WTC11 (cell line): Measurements from ENCODE around the gene INPP4A. TPM values are rescaled to one million over a fixed set of nuclear protein-coding genes. Genes with fewer than 3 reads are reported as not detected.

Source experiments
- ATAC-seq: fragments of 200-7000 bp; cut with Tn5 transposase; 2 replicates; pipeline ENCODE4 v1.10.0; 2021; ENCODE audit warnings: mild to moderate bottlenecking, moderate library complexity
- CTCF ChIA-PET: fragments of 300-600 bp; sonication (Branson Sonifier 250); formaldehyde crosslinking; loops from one replicate; lab custom pipeline; 2021; ENCODE audit warnings: antibody characterized with exemption; lab: Charles Lee
- POLR2A ChIA-PET: fragments of 350-600 bp; sonication (Branson Sonifier 250); formaldehyde crosslinking; loops from one replicate; lab custom pipeline; 2021; ENCODE audit warnings: antibody characterized with exemption; lab: Charles Lee
- DNase-seq: peaks from one replicate; pipeline ENCODE4 v3.0.0; 2021; ENCODE audit warnings: low spot score
- H3K27ac Mint-ChIP-seq: 2 replicates; pipeline ENCODE4 v1.8.0; 2021; ENCODE audit warnings: mixed read lengths
- H3K27me3 Mint-ChIP-seq: 2 replicates; pipeline ENCODE4 v1.8.0; 2021; ENCODE audit warnings: low read depth, mild to moderate bottlenecking, moderate library complexity, mixed read lengths
- H3K36me3 Mint-ChIP-seq: 2 replicates; pipeline ENCODE4 v1.8.0; 2021; ENCODE audit warnings: mixed read lengths
- H3K4me1 Mint-ChIP-seq: 2 replicates; pipeline ENCODE4 v1.8.0; 2022; ENCODE audit warnings: mixed read lengths
- H3K4me3 Mint-ChIP-seq: 2 replicates; pipeline ENCODE4 v1.8.0; 2021; ENCODE audit warnings: mild to moderate bottlenecking, moderate library complexity, mixed read lengths
- H3K9me3 Mint-ChIP-seq: 2 replicates; pipeline ENCODE4 v1.8.0; 2021; ENCODE audit warnings: mixed read lengths
- ATF1 ChIP-seq: sonication (generic); formaldehyde crosslinking; IDR thresholded peaks from 2 replicates; pipeline ENCODE4 v1.8.1; 2023; ENCODE audit warnings: mild to moderate bottlenecking, moderate library complexity, missing genetic modification reagents
- CBFB ChIP-seq: sonication (generic); formaldehyde crosslinking; IDR thresholded peaks from 2 replicates; pipeline ENCODE4 v1.8.1; 2022; ENCODE audit warnings: mild to moderate bottlenecking, low read depth, missing genetic modification reagents
- EMX1 ChIP-seq: fragments of 250-450 bp; sonication (Bioruptor Pico); IDR thresholded peaks from 2 replicates; pipeline ENCODE4 v1.8.0; 2021; ENCODE audit warnings: mild to moderate bottlenecking
- GTF2I ChIP-seq: fragments of 250-450 bp; sonication (Bioruptor Pico); conservative IDR thresholded peaks from 2 replicates; pipeline ENCODE4 v1.4.0; 2021; ENCODE audit warnings: mild to moderate bottlenecking
- HMGA2 ChIP-seq: fragments of 250-450 bp; sonication (Bioruptor Pico); IDR thresholded peaks from 2 replicates; pipeline ENCODE4 v1.4.0; 2021; ENCODE audit warnings: mild to moderate bottlenecking, moderate library complexity
- IRF2 ChIP-seq: sonication (generic); formaldehyde crosslinking; IDR thresholded peaks from 2 replicates; pipeline ENCODE4 v1.8.0; 2022; ENCODE audit warnings: low read depth, missing genetic modification reagents, borderline replicate concordance
- JAZF1 ChIP-seq: fragments of 250-450 bp; sonication (Bioruptor Pico); IDR thresholded peaks from 2 replicates; pipeline ENCODE4 v1.9.0; 2021; ENCODE audit warnings: moderate library complexity, mild to moderate bottlenecking, inconsistent platforms
- MYBL2 ChIP-seq: sonication (generic); formaldehyde crosslinking; IDR thresholded peaks from 2 replicates; pipeline ENCODE4 v1.8.1; 2023; ENCODE audit warnings: mild to moderate bottlenecking, moderate library complexity, missing genetic modification reagents
- NFATC4 ChIP-seq: fragments of 250-450 bp; sonication (Bioruptor Pico); IDR thresholded peaks from 2 replicates; pipeline ENCODE4 v1.9.0; 2021; ENCODE audit warnings: mild to moderate bottlenecking
- NR1H2 ChIP-seq: sonication (generic); formaldehyde crosslinking; IDR thresholded peaks from 2 replicates; pipeline ENCODE4 v1.9.0; 2021; ENCODE audit warnings: mild to moderate bottlenecking, moderate library complexity, missing genetic modification reagents
- NR2C2 ChIP-seq: sonication (generic); formaldehyde crosslinking; IDR thresholded peaks from 2 replicates; pipeline ENCODE4 v1.8.0; 2022; ENCODE audit warnings: mild to moderate bottlenecking, missing genetic modification reagents
- PRRX2 ChIP-seq: fragments of 250-450 bp; sonication (Bioruptor Pico); IDR thresholded peaks from 2 replicates; pipeline ENCODE4 v1.8.0; 2021; ENCODE audit warnings: mild to moderate bottlenecking
- SMAD4 ChIP-seq: sonication (generic); formaldehyde crosslinking; IDR thresholded peaks from 2 replicates; pipeline ENCODE4 v1.8.0; 2022; ENCODE audit warnings: mild to moderate bottlenecking, missing genetic modification reagents
- TP53 ChIP-seq: sonication (generic); formaldehyde crosslinking; IDR thresholded peaks from 2 replicates; pipeline ENCODE4 v1.8.1; 2023; ENCODE audit warnings: mild to moderate bottlenecking, missing genetic modification reagents
- ZNF121 ChIP-seq: sonication (generic); formaldehyde crosslinking; IDR thresholded peaks from 2 replicates; pipeline ENCODE4 v1.8.0; 2023; ENCODE audit warnings: missing genetic modification reagents
- total RNA-seq: library from RNA; stranded (reverse); gene quantifications from 3 replicates; pipeline ENCODE4 v1.2.3, GENCODE V29; 2021
- TF ChIP-seq, protein P1 (sequence below): sonication (generic); formaldehyde crosslinking; conservative IDR thresholded peaks from 2 replicates; pipeline ENCODE4 v1.8.1; 2023; ENCODE audit warnings: mild to moderate bottlenecking, low read depth, missing genetic modification reagents, moderate library complexity
- TF ChIP-seq, protein P2 (sequence below): fragments of 250-450 bp; sonication (Bioruptor Pico); IDR thresholded peaks from 2 replicates; pipeline ENCODE4 v1.8.0; 2021; ENCODE audit warnings: mild to moderate bottlenecking
- TF ChIP-seq, protein P3 (sequence below): sonication (generic); formaldehyde crosslinking; IDR thresholded peaks from 2 replicates; pipeline ENCODE4 v1.8.1; 2022; ENCODE audit warnings: mild to moderate bottlenecking, moderate library complexity, missing genetic modification reagents
- TF ChIP-seq, protein P4 (sequence below): sonication (generic); formaldehyde crosslinking; IDR thresholded peaks from 2 replicates; pipeline ENCODE4 v1.8.0; 2023; ENCODE audit warnings: mild to moderate bottlenecking, missing genetic modification reagents
- TF ChIP-seq, protein P5 (sequence below): sonication (generic); formaldehyde crosslinking; IDR thresholded peaks from 2 replicates; pipeline ENCODE4 v1.8.1; 2023; ENCODE audit warnings: mild to moderate bottlenecking, missing genetic modification reagents, moderate library complexity
- TF ChIP-seq, protein P6 (sequence below): sonication (generic); formaldehyde crosslinking; IDR thresholded peaks from 2 replicates; pipeline ENCODE4 v1.8.0; 2022; ENCODE audit warnings: mild to moderate bottlenecking, missing genetic modification reagents

The INPP4A gene
- total RNA-seq, 1 experiment from 2014 or later, result 38.3 TPM

DNA sequence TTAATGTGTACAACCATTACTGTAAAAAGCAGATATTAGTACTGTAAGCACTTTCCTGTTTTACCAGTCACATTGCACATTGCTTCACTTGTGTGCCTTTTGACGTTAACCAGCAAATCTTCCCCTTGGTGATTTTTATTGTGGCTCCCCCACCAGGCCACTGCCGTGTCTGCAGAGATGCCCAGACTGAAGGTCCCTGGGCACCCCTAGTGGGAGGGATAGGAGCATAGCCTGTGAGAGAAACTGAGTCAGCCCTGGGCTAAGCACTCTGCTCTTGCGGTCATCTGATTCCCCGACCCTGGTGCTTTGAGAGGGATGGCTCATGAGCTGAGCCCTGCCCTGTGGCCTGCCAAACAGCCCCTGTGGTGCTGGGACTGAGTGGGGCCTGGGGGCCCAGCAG is 73.4 kb downstream of the INPP4A start (continued):
- TF ChIP-seq, protein P1, sequence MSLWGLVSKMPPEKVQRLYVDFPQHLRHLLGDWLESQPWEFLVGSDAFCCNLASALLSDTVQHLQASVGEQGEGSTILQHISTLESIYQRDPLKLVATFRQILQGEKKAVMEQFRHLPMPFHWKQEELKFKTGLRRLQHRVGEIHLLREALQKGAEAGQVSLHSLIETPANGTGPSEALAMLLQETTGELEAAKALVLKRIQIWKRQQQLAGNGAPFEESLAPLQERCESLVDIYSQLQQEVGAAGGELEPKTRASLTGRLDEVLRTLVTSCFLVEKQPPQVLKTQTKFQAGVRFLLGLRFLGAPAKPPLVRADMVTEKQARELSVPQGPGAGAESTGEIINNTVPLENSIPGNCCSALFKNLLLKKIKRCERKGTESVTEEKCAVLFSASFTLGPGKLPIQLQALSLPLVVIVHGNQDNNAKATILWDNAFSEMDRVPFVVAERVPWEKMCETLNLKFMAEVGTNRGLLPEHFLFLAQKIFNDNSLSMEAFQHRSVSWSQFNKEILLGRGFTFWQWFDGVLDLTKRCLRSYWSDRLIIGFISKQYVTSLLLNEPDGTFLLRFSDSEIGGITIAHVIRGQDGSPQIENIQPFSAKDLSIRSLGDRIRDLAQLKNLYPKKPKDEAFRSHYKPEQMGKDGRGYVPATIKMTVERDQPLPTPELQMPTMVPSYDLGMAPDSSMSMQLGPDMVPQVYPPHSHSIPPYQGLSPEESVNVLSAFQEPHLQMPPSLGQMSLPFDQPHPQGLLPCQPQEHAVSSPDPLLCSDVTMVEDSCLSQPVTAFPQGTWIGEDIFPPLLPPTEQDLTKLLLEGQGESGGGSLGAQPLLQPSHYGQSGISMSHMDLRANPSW (CRISPR knock-in tag), result no peak
- TF ChIP-seq ATF1 (no peak), SMAD4 (CRISPR knock-in tag) (no peak), GTF2I (CRISPR knock-in tag) (no peak)
- TF ChIP-seq, protein P2, sequence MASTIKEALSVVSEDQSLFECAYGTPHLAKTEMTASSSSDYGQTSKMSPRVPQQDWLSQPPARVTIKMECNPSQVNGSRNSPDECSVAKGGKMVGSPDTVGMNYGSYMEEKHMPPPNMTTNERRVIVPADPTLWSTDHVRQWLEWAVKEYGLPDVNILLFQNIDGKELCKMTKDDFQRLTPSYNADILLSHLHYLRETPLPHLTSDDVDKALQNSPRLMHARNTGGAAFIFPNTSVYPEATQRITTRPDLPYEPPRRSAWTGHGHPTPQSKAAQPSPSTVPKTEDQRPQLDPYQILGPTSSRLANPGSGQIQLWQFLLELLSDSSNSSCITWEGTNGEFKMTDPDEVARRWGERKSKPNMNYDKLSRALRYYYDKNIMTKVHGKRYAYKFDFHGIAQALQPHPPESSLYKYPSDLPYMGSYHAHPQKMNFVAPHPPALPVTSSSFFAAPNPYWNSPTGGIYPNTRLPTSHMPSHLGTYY (CRISPR knock-in tag), result no peak

DNA sequence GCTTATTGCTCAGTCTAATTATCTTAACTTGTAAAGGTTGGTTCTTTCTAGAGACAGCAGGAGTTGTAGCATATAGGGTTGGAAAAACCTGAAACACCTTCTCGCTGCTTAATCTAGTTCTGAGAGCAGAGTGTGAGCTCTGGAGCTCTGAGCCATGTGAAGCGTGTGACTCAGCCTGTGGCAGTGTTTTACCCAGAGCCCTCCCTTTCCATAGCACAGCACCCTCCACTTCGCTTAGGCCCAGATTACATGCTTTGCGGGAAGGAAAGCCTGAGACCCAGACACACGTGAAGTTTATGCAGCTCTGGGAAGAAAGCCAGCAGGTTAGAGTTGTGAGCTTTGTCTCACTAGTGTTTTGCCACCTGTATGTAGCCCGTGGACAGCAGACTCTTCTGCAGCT is 74.5 kb downstream of the INPP4A start:
- CTCF ChIA-PET, result interaction anchor here (1.0 to 1.8 kb wide), 3 partner anchors 11 to 56 kb away, joined by 3 to 7 read pairs (median 4); no protein-coding TSS in a partner anchor
- peak overlapping the region; percentile 3; the same call in 1 of the 2 replicates for H3K27ac Mint-ChIP-seq
- TF ChIP-seq ZNF121 (CRISPR knock-in tag) (no peak), PRRX2 (CRISPR knock-in tag) (no peak), JAZF1 (CRISPR knock-in tag) (no peak), SMAD4 (CRISPR knock-in tag) (no peak), NR1H2 (CRISPR knock-in tag) (no peak), TP53 (CRISPR knock-in tag) (no peak), NR2C2 (CRISPR knock-in tag) (no peak), MYBL2 (CRISPR knock-in tag) (no peak), EMX1 (CRISPR knock-in tag) (no peak), CBFB (CRISPR knock-in tag) (no peak), IRF2 (no peak), HMGA2 (CRISPR knock-in tag) (no peak), NFATC4 (CRISPR knock-in tag) (no peak)
- TF ChIP-seq, protein P3, sequence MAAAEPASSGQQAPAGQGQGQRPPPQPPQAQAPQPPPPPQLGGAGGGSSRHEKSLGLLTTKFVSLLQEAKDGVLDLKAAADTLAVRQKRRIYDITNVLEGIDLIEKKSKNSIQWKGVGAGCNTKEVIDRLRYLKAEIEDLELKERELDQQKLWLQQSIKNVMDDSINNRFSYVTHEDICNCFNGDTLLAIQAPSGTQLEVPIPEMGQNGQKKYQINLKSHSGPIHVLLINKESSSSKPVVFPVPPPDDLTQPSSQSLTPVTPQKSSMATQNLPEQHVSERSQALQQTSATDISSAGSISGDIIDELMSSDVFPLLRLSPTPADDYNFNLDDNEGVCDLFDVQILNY (CRISPR knock-in tag), result no peak
- TF ChIP-seq, protein P1 (CRISPR knock-in tag), result no peak
- TF ChIP-seq, protein P4, sequence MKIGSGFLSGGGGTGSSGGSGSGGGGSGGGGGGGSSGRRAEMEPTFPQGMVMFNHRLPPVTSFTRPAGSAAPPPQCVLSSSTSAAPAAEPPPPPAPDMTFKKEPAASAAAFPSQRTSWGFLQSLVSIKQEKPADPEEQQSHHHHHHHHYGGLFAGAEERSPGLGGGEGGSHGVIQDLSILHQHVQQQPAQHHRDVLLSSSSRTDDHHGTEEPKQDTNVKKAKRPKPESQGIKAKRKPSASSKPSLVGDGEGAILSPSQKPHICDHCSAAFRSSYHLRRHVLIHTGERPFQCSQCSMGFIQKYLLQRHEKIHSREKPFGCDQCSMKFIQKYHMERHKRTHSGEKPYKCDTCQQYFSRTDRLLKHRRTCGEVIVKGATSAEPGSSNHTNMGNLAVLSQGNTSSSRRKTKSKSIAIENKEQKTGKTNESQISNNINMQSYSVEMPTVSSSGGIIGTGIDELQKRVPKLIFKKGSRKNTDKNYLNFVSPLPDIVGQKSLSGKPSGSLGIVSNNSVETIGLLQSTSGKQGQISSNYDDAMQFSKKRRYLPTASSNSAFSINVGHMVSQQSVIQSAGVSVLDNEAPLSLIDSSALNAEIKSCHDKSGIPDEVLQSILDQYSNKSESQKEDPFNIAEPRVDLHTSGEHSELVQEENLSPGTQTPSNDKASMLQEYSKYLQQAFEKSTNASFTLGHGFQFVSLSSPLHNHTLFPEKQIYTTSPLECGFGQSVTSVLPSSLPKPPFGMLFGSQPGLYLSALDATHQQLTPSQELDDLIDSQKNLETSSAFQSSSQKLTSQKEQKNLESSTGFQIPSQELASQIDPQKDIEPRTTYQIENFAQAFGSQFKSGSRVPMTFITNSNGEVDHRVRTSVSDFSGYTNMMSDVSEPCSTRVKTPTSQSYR (CRISPR knock-in tag), result no peak
- TF ChIP-seq, protein P5, sequence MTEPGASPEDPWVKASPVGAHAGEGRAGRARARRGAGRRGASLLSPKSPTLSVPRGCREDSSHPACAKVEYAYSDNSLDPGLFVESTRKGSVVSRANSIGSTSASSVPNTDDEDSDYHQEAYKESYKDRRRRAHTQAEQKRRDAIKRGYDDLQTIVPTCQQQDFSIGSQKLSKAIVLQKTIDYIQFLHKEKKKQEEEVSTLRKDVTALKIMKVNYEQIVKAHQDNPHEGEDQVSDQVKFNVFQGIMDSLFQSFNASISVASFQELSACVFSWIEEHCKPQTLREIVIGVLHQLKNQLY (CRISPR knock-in tag), result no peak
- TF ChIP-seq, protein P6, sequence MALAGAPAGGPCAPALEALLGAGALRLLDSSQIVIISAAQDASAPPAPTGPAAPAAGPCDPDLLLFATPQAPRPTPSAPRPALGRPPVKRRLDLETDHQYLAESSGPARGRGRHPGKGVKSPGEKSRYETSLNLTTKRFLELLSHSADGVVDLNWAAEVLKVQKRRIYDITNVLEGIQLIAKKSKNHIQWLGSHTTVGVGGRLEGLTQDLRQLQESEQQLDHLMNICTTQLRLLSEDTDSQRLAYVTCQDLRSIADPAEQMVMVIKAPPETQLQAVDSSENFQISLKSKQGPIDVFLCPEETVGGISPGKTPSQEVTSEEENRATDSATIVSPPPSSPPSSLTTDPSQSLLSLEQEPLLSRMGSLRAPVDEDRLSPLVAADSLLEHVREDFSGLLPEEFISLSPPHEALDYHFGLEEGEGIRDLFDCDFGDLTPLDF (CRISPR knock-in tag), result no peak

More for the DNA sequence above, 74.5 kb downstream of the INPP4A start:
- Mint-ChIP-seq H3K36me3 (peaks cover 15% of the 10 kb centered on the region), H3K4me1 (peaks cover 10% of the 10 kb centered on the region), H3K4me3 (no peak overlapping the region), H3K9me3 (peaks cover 4% of the 10 kb centered on the region; the same call in 1 of the 2 replicates), H3K27me3 (no peaks in the 10 kb centered on the region)
- POLR2A ChIA-PET, result no interaction called here
- ATAC-seq, result no peak
- DNase-seq, result no peak
